ENCODE results near the gene MDM2.

Gene MDM2

GRCh38 chr12:68870011-68870410, 62.0 kb downstream of the MDM2 start:
- Histone ChIP-seq H3K36me3 (ENCODE audit: control insufficient read depth, insufficient read depth, low read length) (no peaks in the 10 kb centered on the region), H3K27ac (ENCODE audit: low read depth, low read length) (no peak overlapping the region), H3K9ac (ENCODE audit: low read depth, low read length) (no peak overlapping the region)

GRCh38 chr12:68870443-68870842, 62.5 kb downstream of the MDM2 start:
- no peak overlapping the region for H3K9ac ChIP-seq (ENCODE audit: low read depth, low read length)
- H3K4me3 ChIP-seq (ENCODE audit: low read depth, low read length), result no peak overlapping the region
- H3K4me1 ChIP-seq (ENCODE audit: control insufficient read depth, insufficient read depth, low read length), result peaks cover 7% of the 10 kb centered on the region; the same call in 1 of the 2 replicates
- no peak overlapping the region for H3K27ac ChIP-seq (ENCODE audit: low read depth, low read length)
- no peaks in the 10 kb centered on the region for H3K36me3 ChIP-seq (ENCODE audit: control insufficient read depth, insufficient read depth, low read length)
- H3K9me3 ChIP-seq (ENCODE audit: control insufficient read depth, insufficient read depth, low read length), result no peaks in the 10 kb centered on the region
- no peaks in the 10 kb centered on the region for H3K27me3 ChIP-seq (ENCODE audit: control insufficient read depth, insufficient read depth, low read length)

More at GRCh38 chr12:68870011-68870410, 62.0 kb downstream of the MDM2 start:
- peaks cover 7% of the 10 kb centered on the region; the same call in 1 of the 2 replicates for H3K4me1 ChIP-seq (ENCODE audit: control insufficient read depth, insufficient read depth, low read length)
- no peaks in the 10 kb centered on the region for H3K9me3 ChIP-seq (ENCODE audit: control insufficient read depth, insufficient read depth, low read length)
- H3K4me3 ChIP-seq (ENCODE audit: low read depth, low read length), result no peak overlapping the region
- no peaks in the 10 kb centered on the region for H3K27me3 ChIP-seq (ENCODE audit: control insufficient read depth, insufficient read depth, low read length)

- no peak overlapping the region for H3K9ac ChIP-seq (ENCODE audit: low read depth, low read length)
- no peaks in the 10 kb centered on the region for H3K36me3 ChIP-seq (ENCODE audit: control insufficient read depth, insufficient read depth, low read length)
- H3K4me1 ChIP-seq (ENCODE audit: control insufficient read depth, insufficient read depth, low read length), result peaks cover 7% of the 10 kb centered on the region; the same call in 1 of the 2 replicates
- no peak overlapping the region for H3K4me3 ChIP-seq (ENCODE audit: low read depth, low read length)
- no peak overlapping the region for H3K27ac ChIP-seq (ENCODE audit: low read depth, low read length)
- H3K27me3 ChIP-seq (ENCODE audit: control insufficient read depth, insufficient read depth, low read length), result no peaks in the 10 kb centered on the region
- no peaks in the 10 kb centered on the region for H3K9me3 ChIP-seq (ENCODE audit: control insufficient read depth, insufficient read depth, low read length)
These were observed 63.4 kb downstream of the MDM2 start for GRCh38 chr12:68871396-68871795.

- Histone ChIP-seq H3K9ac (ENCODE audit: low read depth, low read length) (no peak overlapping the region), H3K27me3 (ENCODE audit: control insufficient read depth, insufficient read depth, low read length) (no peaks in the 10 kb centered on the region)
These were observed 63.9 kb downstream of the MDM2 start for GRCh38 chr12:68871921-68872320.

GRCh38 chr12:68873316-68873715, 65.3 kb downstream of the MDM2 start:
- no peaks in the 10 kb centered on the region for H3K4me1 ChIP-seq (ENCODE audit: control insufficient read depth, insufficient read depth, low read length)
- H3K27me3 ChIP-seq (ENCODE audit: control insufficient read depth, insufficient read depth, low read length), result no peaks in the 10 kb centered on the region
- H3K36me3 ChIP-seq (ENCODE audit: control insufficient read depth, insufficient read depth, low read length), result no peaks in the 10 kb centered on the region
- no peak overlapping the region for H3K9ac ChIP-seq (ENCODE audit: low read depth, low read length)
- H3K27ac ChIP-seq (ENCODE audit: low read depth, low read length), result no peak overlapping the region
- no peak overlapping the region for H3K4me3 ChIP-seq (ENCODE audit: low read depth, low read length)
- H3K9me3 ChIP-seq (ENCODE audit: control insufficient read depth, insufficient read depth, low read length), result no peaks in the 10 kb centered on the region

More at GRCh38 chr12:68871921-68872320, 63.9 kb downstream of the MDM2 start:
- H3K27ac ChIP-seq (ENCODE audit: low read depth, low read length), result no peak overlapping the region
- H3K9me3 ChIP-seq (ENCODE audit: control insufficient read depth, insufficient read depth, low read length), result no peaks in the 10 kb centered on the region
- no peaks in the 10 kb centered on the region for H3K36me3 ChIP-seq (ENCODE audit: control insufficient read depth, insufficient read depth, low read length)
- H3K4me1 ChIP-seq (ENCODE audit: control insufficient read depth, insufficient read depth, low read length), result peaks cover 7% of the 10 kb centered on the region; the same call in 1 of the 2 replicates
- no peak overlapping the region for H3K4me3 ChIP-seq (ENCODE audit: low read depth, low read length)

- no peak overlapping the region for H3K27ac ChIP-seq (ENCODE audit: low read depth, low read length)
- H3K27me3 ChIP-seq (ENCODE audit: control insufficient read depth, insufficient read depth, low read length), result no peaks in the 10 kb centered on the region
- H3K4me3 ChIP-seq (ENCODE audit: low read depth, low read length), result no peak overlapping the region
- H3K4me1 ChIP-seq (ENCODE audit: control insufficient read depth, insufficient read depth, low read length), result no peaks in the 10 kb centered on the region
- no peaks in the 10 kb centered on the region for H3K36me3 ChIP-seq (ENCODE audit: control insufficient read depth, insufficient read depth, low read length)
- no peak overlapping the region for H3K9ac ChIP-seq (ENCODE audit: low read depth, low read length)
- H3K9me3 ChIP-seq (ENCODE audit: control insufficient read depth, insufficient read depth, low read length), result no peaks in the 10 kb centered on the region
These were observed 68.5 kb downstream of the MDM2 start for GRCh38 chr12:68876461-68876860.

GRCh38 chr12:68877583-68877982, 69.6 kb downstream of the MDM2 start:
- no peak overlapping the region for H3K27ac ChIP-seq (ENCODE audit: low read depth, low read length)
- no peak overlapping the region for H3K9ac ChIP-seq (ENCODE audit: low read depth, low read length)
- H3K4me1 ChIP-seq (ENCODE audit: control insufficient read depth, insufficient read depth, low read length), result no peaks in the 10 kb centered on the region
- H3K27me3 ChIP-seq (ENCODE audit: control insufficient read depth, insufficient read depth, low read length), result no peaks in the 10 kb centered on the region
- no peaks in the 10 kb centered on the region for H3K36me3 ChIP-seq (ENCODE audit: control insufficient read depth, insufficient read depth, low read length)
- no peak overlapping the region for H3K4me3 ChIP-seq (ENCODE audit: low read depth, low read length)
- H3K9me3 ChIP-seq (ENCODE audit: control insufficient read depth, insufficient read depth, low read length), result no peaks in the 10 kb centered on the region

GRCh38 chr12:68878283-68878682, 70.3 kb downstream of the MDM2 start:
- Histone ChIP-seq H3K27me3 (ENCODE audit: control insufficient read depth, insufficient read depth, low read length) (no peaks in the 10 kb centered on the region), H3K9ac (ENCODE audit: low read depth, low read length) (no peak overlapping the region), H3K27ac (ENCODE audit: low read depth, low read length) (no peak overlapping the region), H3K4me1 (ENCODE audit: control insufficient read depth, insufficient read depth, low read length) (no peaks in the 10 kb centered on the region), H3K36me3 (ENCODE audit: control insufficient read depth, insufficient read depth, low read length) (no peaks in the 10 kb centered on the region), H3K9me3 (ENCODE audit: control insufficient read depth, insufficient read depth, low read length) (no peaks in the 10 kb centered on the region), H3K4me3 (ENCODE audit: low read depth, low read length) (no peak overlapping the region)

- no peak overlapping the region for H3K4me3 ChIP-seq (ENCODE audit: low read depth, low read length)
- no peak overlapping the region for H3K27ac ChIP-seq (ENCODE audit: low read depth, low read length)
- H3K36me3 ChIP-seq (ENCODE audit: control insufficient read depth, insufficient read depth, low read length), result no peaks in the 10 kb centered on the region
- H3K9ac ChIP-seq (ENCODE audit: low read depth, low read length), result no peak overlapping the region
- H3K9me3 ChIP-seq (ENCODE audit: control insufficient read depth, insufficient read depth, low read length), result no peaks in the 10 kb centered on the region
- no peaks in the 10 kb centered on the region for H3K4me1 ChIP-seq (ENCODE audit: control insufficient read depth, insufficient read depth, low read length)
- no peaks in the 10 kb centered on the region for H3K27me3 ChIP-seq (ENCODE audit: control insufficient read depth, insufficient read depth, low read length)
These were observed 70.9 kb downstream of the MDM2 start for GRCh38 chr12:68878846-68879245.

GRCh38 chr12:68880660-68881325, 72.8 kb downstream of the MDM2 start:
- Histone ChIP-seq H3K27me3 (ENCODE audit: control insufficient read depth, insufficient read depth, low read length) (no peaks in the 10 kb centered on the region), H3K9me3 (ENCODE audit: control insufficient read depth, insufficient read depth, low read length) (no peaks in the 10 kb centered on the region), H3K4me3 (ENCODE audit: low read depth, low read length) (no peak overlapping the region), H3K36me3 (ENCODE audit: control insufficient read depth, insufficient read depth, low read length) (no peaks in the 10 kb centered on the region), H3K9ac (ENCODE audit: low read depth, low read length) (no peak overlapping the region), H3K27ac (ENCODE audit: low read depth, low read length) (no peak overlapping the region), H3K4me1 (ENCODE audit: control insufficient read depth, insufficient read depth, low read length) (no peaks in the 10 kb centered on the region)

- Histone ChIP-seq H3K36me3 (ENCODE audit: control insufficient read depth, insufficient read depth, low read length) (no peaks in the 10 kb centered on the region), H3K27me3 (ENCODE audit: control insufficient read depth, insufficient read depth, low read length) (no peaks in the 10 kb centered on the region), H3K9me3 (ENCODE audit: control insufficient read depth, insufficient read depth, low read length) (no peaks in the 10 kb centered on the region), H3K9ac (ENCODE audit: low read depth, low read length) (no peak overlapping the region), H3K4me1 (ENCODE audit: control insufficient read depth, insufficient read depth, low read length) (no peaks in the 10 kb centered on the region), H3K27ac (ENCODE audit: low read depth, low read length) (no peak overlapping the region), H3K4me3 (ENCODE audit: low read depth, low read length) (no peak overlapping the region)
These were observed 74.4 kb downstream of the MDM2 start for GRCh38 chr12:68882251-68882964.

Data from HUES48 (cell line).